Measurements from ENCODE around the gene CETN3. TPM values are rescaled to one million over a fixed set of nuclear protein-coding genes. Genes with fewer than 3 reads are reported as not detected.

CETN3 gene
- polyA plus RNA-seq, 3 donors: 0.59 to 9.0 (median 7.7) TPM

GRCh38 chr5:90398726-90399125 is 10.8 kb downstream of the CETN3 start:
- H3K4me2 ChIP-seq (replicated peaks; ENCODE audit: extremely low read depth, low read length, poor library complexity, severe bottlenecking): no peak overlapping the region
- H4K20me1 ChIP-seq (ENCODE audit: insufficient read depth, low read length): no peaks in the 10 kb centered on the region
- peaks cover 24 to 32% of the 10 kb centered on the region in 2 donors for H3K36me3 ChIP-seq (replicated peaks in 1 of 2; ENCODE audit: control insufficient read depth in 1 of 2, insufficient read depth in 2 of 2, low read length in 2 of 2)
- TF ChIP-seq, protein P1, sequence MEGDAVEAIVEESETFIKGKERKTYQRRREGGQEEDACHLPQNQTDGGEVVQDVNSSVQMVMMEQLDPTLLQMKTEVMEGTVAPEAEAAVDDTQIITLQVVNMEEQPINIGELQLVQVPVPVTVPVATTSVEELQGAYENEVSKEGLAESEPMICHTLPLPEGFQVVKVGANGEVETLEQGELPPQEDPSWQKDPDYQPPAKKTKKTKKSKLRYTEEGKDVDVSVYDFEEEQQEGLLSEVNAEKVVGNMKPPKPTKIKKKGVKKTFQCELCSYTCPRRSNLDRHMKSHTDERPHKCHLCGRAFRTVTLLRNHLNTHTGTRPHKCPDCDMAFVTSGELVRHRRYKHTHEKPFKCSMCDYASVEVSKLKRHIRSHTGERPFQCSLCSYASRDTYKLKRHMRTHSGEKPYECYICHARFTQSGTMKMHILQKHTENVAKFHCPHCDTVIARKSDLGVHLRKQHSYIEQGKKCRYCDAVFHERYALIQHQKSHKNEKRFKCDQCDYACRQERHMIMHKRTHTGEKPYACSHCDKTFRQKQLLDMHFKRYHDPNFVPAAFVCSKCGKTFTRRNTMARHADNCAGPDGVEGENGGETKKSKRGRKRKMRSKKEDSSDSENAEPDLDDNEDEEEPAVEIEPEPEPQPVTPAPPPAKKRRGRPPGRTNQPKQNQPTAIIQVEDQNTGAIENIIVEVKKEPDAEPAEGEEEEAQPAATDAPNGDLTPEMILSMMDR (IDR thresholded peaks at IDR 0.05): no peak
- H3K9me3 ChIP-seq (replicated peaks in 1 of 2; ENCODE audit: control insufficient read depth in 1 of 2, insufficient read depth in 1 of 2, low read length in 2 of 2): no peaks in the 10 kb centered on the region
- DNase-seq: no peak
- peak overlapping the region in 1 of 7 donors; percentile 29 for H3K27ac Mint-ChIP-seq
- H3K4me1 ChIP-seq (ENCODE audit: control insufficient read depth in 1 of 2, insufficient read depth in 2 of 2, low read length in 2 of 2): no peaks in the 10 kb centered on the region
- H3K27me3 ChIP-seq (ENCODE audit: control insufficient read depth in 2 of 2, insufficient read depth in 2 of 2, low read length in 2 of 2): no peaks in the 10 kb centered on the region
- peaks cover 28 to 30% of the 10 kb centered on the region in 2 donors for H3K36me3 Mint-ChIP-seq
- WGBS (ENCODE audit: insufficient coverage): 100% methylated on average over 1 of the region's 2 CpGs
- no peak overlapping the region for H3K4me3 Mint-ChIP-seq
- no peaks in the 10 kb centered on the region for H3K4me1 Mint-ChIP-seq
- H3K9ac ChIP-seq (ENCODE audit: insufficient read depth, low read length, poor library complexity, severe bottlenecking): no peak overlapping the region
- H3K79me2 ChIP-seq (ENCODE audit: insufficient read depth, low read length): no peaks in the 10 kb centered on the region
- no peak overlapping the region for H3K27ac ChIP-seq (ENCODE audit: low read depth in 1 of 2, low read length in 2 of 2)
- H3K4me3 ChIP-seq (replicated peaks in 1 of 3; ENCODE audit: low read depth in 2 of 3, low read length in 3 of 3): no peak overlapping the region
- H3K9me3 Mint-ChIP-seq: no peaks in the 10 kb centered on the region
- intact Hi-C loops (cut with micrococcal nuclease): no loop called here
- no peaks in the 10 kb centered on the region for H3K27me3 Mint-ChIP-seq (ENCODE audit: low read depth in 3 of 3)
- no peak overlapping the region for H2AFZ ChIP-seq (ENCODE audit: insufficient read depth, low read depth, low read length, poor library complexity, severe bottlenecking)

DNA sequence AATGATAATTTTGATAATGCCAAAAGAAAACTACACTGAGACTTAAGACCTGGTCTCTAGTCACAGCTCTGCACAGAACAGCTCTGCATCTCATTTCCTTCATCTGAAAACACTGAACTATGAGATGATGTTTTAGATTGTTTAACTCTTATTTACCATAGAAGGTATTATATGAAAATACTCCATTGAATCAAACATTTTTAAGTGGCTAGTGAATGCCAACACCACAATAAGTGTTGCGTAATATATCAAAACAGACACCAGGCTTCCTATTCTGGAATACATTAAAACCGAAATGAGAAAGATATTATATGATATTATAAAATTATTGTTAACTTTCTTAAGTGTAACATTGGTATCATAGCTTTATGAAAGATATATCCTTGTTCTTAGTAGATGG is 14.6 kb downstream of the CETN3 start:
- no peak for DNase-seq
- Histone ChIP-seq H3K4me3 (replicated peaks in 1 of 3; ENCODE audit: low read depth in 2 of 3, low read length in 3 of 3) (no peak overlapping the region), H4K20me1 (ENCODE audit: insufficient read depth, low read length) (no peaks in the 10 kb centered on the region), H3K4me2 (replicated peaks; ENCODE audit: extremely low read depth, low read length, poor library complexity, severe bottlenecking) (no peak overlapping the region), H3K9me3 (replicated peaks in 1 of 2; ENCODE audit: control insufficient read depth in 1 of 2, insufficient read depth in 1 of 2, low read length in 2 of 2) (peaks cover 0 to 2% of the 10 kb centered on the region in 2 donors), H3K4me1 (ENCODE audit: control insufficient read depth in 1 of 2, insufficient read depth in 2 of 2, low read length in 2 of 2) (no peaks in the 10 kb centered on the region), H3K27me3 (ENCODE audit: control insufficient read depth in 2 of 2, insufficient read depth in 2 of 2, low read length in 2 of 2) (no peaks in the 10 kb centered on the region), H3K79me2 (ENCODE audit: insufficient read depth, low read length) (no peaks in the 10 kb centered on the region), H2AFZ (ENCODE audit: insufficient read depth, low read depth, low read length, poor library complexity, severe bottlenecking) (no peak overlapping the region), H3K36me3 (replicated peaks in 1 of 2; ENCODE audit: control insufficient read depth in 1 of 2, insufficient read depth in 2 of 2, low read length in 2 of 2) (peaks cover 28 to 35% of the 10 kb centered on the region in 2 donors), H3K9ac (ENCODE audit: insufficient read depth, low read length, poor library complexity, severe bottlenecking) (no peak overlapping the region), H3K27ac (ENCODE audit: low read depth in 1 of 2, low read length in 2 of 2) (no peak overlapping the region)
- peaks cover 0 to 3% (median 0%) of the 10 kb centered on the region in 7 donors for H3K9me3 Mint-ChIP-seq
- H3K27me3 Mint-ChIP-seq (ENCODE audit: low read depth in 3 of 3): peaks cover 0 to 2% (median 0%) of the 10 kb centered on the region in 3 donors
- H3K36me3 Mint-ChIP-seq: peaks cover 36% of the 10 kb centered on the region in 2 donors
- H3K4me3 Mint-ChIP-seq: no peak overlapping the region
- no peaks in the 10 kb centered on the region for H3K4me1 Mint-ChIP-seq
- no CpG with 5 or more reads among the region's 2 CpGs for WGBS (ENCODE audit: insufficient coverage)
- H3K27ac Mint-ChIP-seq: no peak overlapping the region
- intact Hi-C loops (cut with micrococcal nuclease): no loop called here
- TF ChIP-seq, protein P1 (IDR thresholded peaks at IDR 0.05): no peak
